ENCODE results near the gene ABCC6. TPM values are rescaled to one million over a fixed set of nuclear protein-coding genes. Genes with fewer than 3 reads are reported as not detected.

ABCC6 gene
- total and polyA plus RNA-seq, 2 of the 13 experiments (the other 11 are each of a cell fraction or from before 2014, with no cell fraction given): 82.4 to 105 TPM

GRCh38 chr16:16149710-16150116 is 73.6 kb downstream of the ABCC6 start (continued):
- TF ChIP-seq ZNF207 (IDR thresholded peaks at IDR 0.05; ENCODE audit: borderline replicate concordance): no peak
- TF ChIP-seq PREB (CRISPR knock-in tag; IDR thresholded peaks at IDR 0.05): no peak
- TF ChIP-seq MTERF4 (CRISPR knock-in tag; IDR thresholded peaks at IDR 0.05): no peak
- no peak for TF ChIP-seq SCMH1 (CRISPR knock-in tag; IDR thresholded peaks at IDR 0.05; ENCODE audit: borderline replicate concordance)
- TF ChIP-seq TFDP2 (CRISPR knock-in tag; IDR thresholded peaks at IDR 0.05): peak; percentile 28; the same call in 1 of the 2 replicates
- TF ChIP-seq FIP1L1 (IDR thresholded peaks at IDR 0.05; ENCODE audit: borderline replicate concordance, insufficient read depth, low read depth, low read length): no peak
- TF ChIP-seq ZFX (CRISPR knock-in tag; IDR thresholded peaks at IDR 0.05; ENCODE audit: low read depth): peak; percentile 82
- TF ChIP-seq ZNF768 (CRISPR knock-in tag; IDR thresholded peaks at IDR 0.05): 0 out of 2 replicates have a peak, but pooled peaks have one; percentile 21
- TF ChIP-seq CCDC6 (CRISPR knock-in tag; IDR thresholded peaks at IDR 0.05): no peak
- no peak for TF ChIP-seq ZNF101 (CRISPR knock-in tag; IDR thresholded peaks at IDR 0.05; ENCODE audit: borderline replicate concordance, low read depth)
- no peak for TF ChIP-seq JUN (CRISPR knock-in tag; IDR thresholded peaks at IDR 0.05)
- no peak for TF ChIP-seq BHLHE40 (IDR thresholded peaks at IDR 0.05; ENCODE audit: low read length)
- TF ChIP-seq GPBP1L1 (CRISPR knock-in tag; IDR thresholded peaks at IDR 0.05): no peak
- TF ChIP-seq ZNF740 (CRISPR knock-in tag; IDR thresholded peaks at IDR 0.05): no peak; the same call in 1 of the 2 replicates
- TF ChIP-seq ZNF441 (CRISPR knock-in tag; IDR thresholded peaks at IDR 0.05; ENCODE audit: borderline replicate concordance): no peak
- TF ChIP-seq ZNF343 (CRISPR knock-in tag; IDR thresholded peaks at IDR 0.05): no peak
- peak; percentile 56; the same call in 1 of the 2 replicates for TF ChIP-seq YEATS4 (CRISPR knock-in tag; IDR thresholded peaks at IDR 0.05; ENCODE audit: borderline replicate concordance)
- TF ChIP-seq E2F2 (CRISPR knock-in tag; IDR thresholded peaks at IDR 0.05; ENCODE audit: borderline replicate concordance): no peak
- TF ChIP-seq ZNF747 (CRISPR knock-in tag; IDR thresholded peaks at IDR 0.05; ENCODE audit: borderline replicate concordance): no peak
- peak; percentile 37; the same call in 1 of the 2 replicates for TF ChIP-seq ZNF350 (CRISPR knock-in tag; IDR thresholded peaks at IDR 0.05; ENCODE audit: borderline replicate concordance, low read depth)
- TF ChIP-seq EHMT2 (IDR thresholded peaks at IDR 0.05; ENCODE audit: borderline replicate concordance, low read depth, low read length): no peak

Measured in HepG2 (cell line).